HepG2 (cell line): ENCODE measurements around the gene WASHC4. TPM values are rescaled to one million over a fixed set of nuclear protein-coding genes. Genes with fewer than 3 reads are reported as not detected.
A peak's percentile ranks its signal among the peaks of the same experiment; 100 is the strongest.

Experiments
- ATAC-seq: fragments of 200-7000 bp; cut with Tn5 transposase; 3 replicates; pipeline ENCODE4 v1.9.1; 2020; ENCODE audit warnings: mild to moderate bottlenecking, moderate library complexity
- BruUV-seq: library from RNA; stranded (reverse); fragments of 400-500 nt; replicated peaks from 2 replicates; lab custom pipeline; 2021; lab: Mats Ljungman, UMichigan
- CTCF ChIA-PET: fragments of 300-600 bp; formaldehyde crosslinking; extraction: SDS; loops from one replicate; lab custom pipeline; 2021; ENCODE audit warnings: low total read pairs, inconsistent platforms, low intra/inter-chr PET ratio; lab: Yijun Ruan, JAX
- POLR2A ChIA-PET: fragments of 350-600 bp; sonication (Branson Sonifier 250); formaldehyde crosslinking; loops from one replicate; lab custom pipeline; 2020; ENCODE audit warnings: antibody characterized with exemption, inconsistent platforms; lab: Yijun Ruan, JAX
- DNase-seq: peaks from one replicate; pipeline ENCODE4 v3.0.0-alpha.2; 2015; ENCODE audit warnings: low spot score
- FAIRE-seq: peaks from 3 replicates; lab custom pipeline; 2011; peaks lifted over from hg19 to GRCh38; lab: Jason Lieb, UNC
- H2AFZ ChIP-seq: one replicate; pipeline ENCODE4 v1.6.1; 2011; ENCODE audit warnings: low read length, inconsistent platforms
- H3K27ac ChIP-seq: fragments of 300-600 bp; 3 replicates; pipeline ENCODE4 v1.8.0; 2011; ENCODE audit warnings: mixed run types, mild to moderate bottlenecking, mixed read lengths, low read length, inconsistent platforms; ENCODE audit not compliant: insufficient read depth; ENCODE audit errors: extremely low read length
- H3K27me3 ChIP-seq, 2 experiments: fragments of 200-600 bp in 1 of 2; 2 replicates in 1 of 2; 3 replicates in 1 of 2; pipeline versions ENCODE4 v1.6.0 to v1.8.0; 2011; ENCODE audit warnings: low read length in 2 of 2, mild to moderate bottlenecking in 2 of 2, moderate library complexity in 2 of 2, inconsistent platforms in 1 of 2; ENCODE audit not compliant: insufficient read depth in 2 of 2, control insufficient read depth in 1 of 2
- H3K36me3 ChIP-seq, 2 experiments: fragments of 200-600 bp in 1 of 2; replicated peaks in 1 of 2; 2 replicates in 1 of 2; 3 replicates in 1 of 2; pipeline versions ENCODE4 v1.5.1 to v1.8.0; 2011; ENCODE audit warnings: low read length in 2 of 2, inconsistent platforms in 1 of 2; ENCODE audit not compliant: insufficient read depth in 2 of 2, control insufficient read depth in 1 of 2
- H3K4me1 ChIP-seq: 2 replicates; pipeline ENCODE4 v1.5.1; 2012; ENCODE audit warnings: low read length, inconsistent platforms; ENCODE audit not compliant: insufficient read depth
- H3K4me2 ChIP-seq: 2 replicates; pipeline ENCODE4 v1.6.0; 2011; ENCODE audit warnings: low read depth, low read length, inconsistent platforms
- H3K4me3 ChIP-seq, 3 experiments: fragments of 200-600 bp in 1 of 3; sonication (generic), shearing (Covaris generic) in 1 of 3; replicated peaks in 1 of 3; 2 replicates each; pipeline ENCODE4 v1.5.1; 2011 to 2016; ENCODE audit warnings: low read length in 3 of 3, inconsistent platforms in 2 of 3, low read depth in 2 of 3, mild to moderate bottlenecking in 2 of 3, control low read depth in 1 of 3, mixed read lengths in 1 of 3; ENCODE audit not compliant: insufficient read depth in 1 of 3
- H3K79me2 ChIP-seq: one replicate; pipeline ENCODE4 v1.6.1; 2011; ENCODE audit warnings: low read length, inconsistent platforms; ENCODE audit not compliant: insufficient read depth
- H3K9ac ChIP-seq: 2 replicates; pipeline ENCODE4 v1.6.0; 2011; ENCODE audit warnings: mild to moderate bottlenecking, low read depth, low read length, inconsistent platforms; ENCODE audit not compliant: insufficient read depth
- H3K9me3 ChIP-seq: 2 replicates; pipeline ENCODE4 v1.5.1; 2012; ENCODE audit warnings: mild to moderate bottlenecking, low read length
- H4K20me1 ChIP-seq: 2 replicates; pipeline ENCODE4 v1.6.0; 2011; ENCODE audit warnings: inconsistent platforms, mild to moderate bottlenecking, low read length, moderate library complexity; ENCODE audit not compliant: insufficient read depth
- ARHGAP35 ChIP-seq: sonication (generic); formaldehyde crosslinking; IDR thresholded peaks from 2 replicates; pipeline ENCODE4 v1.9.0; 2022; ENCODE audit warnings: mild to moderate bottlenecking, inconsistent platforms, moderate library complexity, missing genetic modification reagents, borderline replicate concordance
- ATF2 ChIP-seq: sonication (generic); formaldehyde crosslinking; IDR thresholded peaks from 2 replicates; pipeline ENCODE4 v1.4.0; 2020; ENCODE audit warnings: missing genetic modification reagents
- DMAP1 ChIP-seq: IDR thresholded peaks from 2 replicates; pipeline ENCODE4 v1.6.1; 2016
- DZIP1 ChIP-seq: sonication (generic); formaldehyde crosslinking; IDR thresholded peaks from 2 replicates; pipeline ENCODE4 v1.5.0; 2020; ENCODE audit warnings: mild to moderate bottlenecking, missing genetic modification reagents
- FOXO1 ChIP-seq: sonication (generic); formaldehyde crosslinking; IDR thresholded peaks from 2 replicates; pipeline ENCODE4 v1.4.0; 2020; ENCODE audit warnings: missing genetic modification reagents
- MLLT10 ChIP-seq: sonication (generic); formaldehyde crosslinking; IDR thresholded peaks from 2 replicates; pipeline ENCODE4 v1.4.0; 2020; ENCODE audit warnings: missing genetic modification reagents
- NFIB ChIP-seq: sonication (generic); formaldehyde crosslinking; IDR thresholded peaks from 2 replicates; pipeline ENCODE4 v1.9.0; 2021; ENCODE audit warnings: missing genetic modification reagents, mild to moderate bottlenecking, borderline replicate concordance
- THAP9 ChIP-seq: sonication (generic); formaldehyde crosslinking; IDR thresholded peaks from 2 replicates; pipeline ENCODE4; 2020; ENCODE audit warnings: missing genetic modification reagents, mild to moderate bottlenecking, borderline replicate concordance
- whole genome bisulfite sequencing: methylation state at CpG from one replicate; pipeline ENCODE4 v1.1.6; 2017; ENCODE audit warnings: low lambda C conversion rate; 5-methylcytosine and 5-hydroxymethylcytosine counted together
- in situ Hi-C: cut with HindIII; loops from 2 replicates; pipeline ENCODE4 v1.10.0; 2017; ENCODE audit warnings: low pct_unique_long_range_greater_than_20kb; ENCODE audit not compliant: extremely low pct_ligation_motif_present
- intact Hi-C: fragments of 100-400 bp; cut with micrococcal nuclease; formaldehyde crosslinking; loops from one replicate; pipeline ENCODE4 v1.10.0; 2022; ENCODE audit not compliant: unreplicated experiment
- polyA plus RNA-seq, 8 experiments: library from polyadenylated mRNA; depleted of rRNA in 3 of 8; stranded (reverse) in 7 of 8; unstranded in 1 of 8; fragments of >200 nt; fragmentation: Illumina TruSeq in 4 of 8; extraction: Trizol in 4 of 8; gene quantifications; 2 replicates each; pipeline versions ENCODE4 v1.2.1 to v1.2.3, GENCODE V29; 2011 to 2016; ENCODE audit warnings: low read depth in 4 of 8, missing spikeins in 1 of 8, mixed read lengths in 1 of 8; ENCODE audit not compliant: insufficient read depth in 1 of 8
- total RNA-seq, 5 experiments: library from RNA; depleted of rRNA; stranded (reverse); fragments of >200 nt; fragmentation: Illumina TruSeq; extraction: Trizol; gene quantifications; 2 replicates each; pipeline ENCODE4 v1.2.3, GENCODE V29; 2016; ENCODE audit warnings: low read depth in 1 of 5
- TF ChIP-seq, protein P1 (sequence below): sonication (generic); formaldehyde crosslinking; IDR thresholded peaks from 2 replicates; pipeline ENCODE4 v1.4.0; 2020; ENCODE audit warnings: missing genetic modification reagents, mild to moderate bottlenecking, borderline replicate concordance

The WASHC4 gene
- total and polyA plus RNA-seq, 2 of the 13 experiments (the other 11 are each of a cell fraction or from before 2014, with no cell fraction given): 21.0 to 36.3 TPM

DNA sequence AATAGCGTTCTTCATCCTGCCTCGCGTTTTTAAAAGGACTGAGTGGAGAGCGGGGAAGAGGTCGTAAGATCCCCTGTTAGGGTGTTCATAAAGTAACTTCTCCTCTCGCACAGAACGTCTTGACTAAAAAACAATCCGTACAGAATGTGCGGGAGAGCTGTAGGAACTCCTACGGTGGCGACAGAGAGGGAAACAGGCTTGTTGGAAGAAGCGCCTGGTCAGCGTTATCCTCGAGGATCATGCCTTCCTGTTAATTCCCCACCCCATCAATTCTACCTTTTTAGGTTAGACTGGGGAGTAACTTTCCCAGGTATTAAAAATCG lies 399 bp upstream of the WASHC4 start (continued):
- TF ChIP-seq ATF2 (CRISPR knock-in tag): no peak

DNA sequence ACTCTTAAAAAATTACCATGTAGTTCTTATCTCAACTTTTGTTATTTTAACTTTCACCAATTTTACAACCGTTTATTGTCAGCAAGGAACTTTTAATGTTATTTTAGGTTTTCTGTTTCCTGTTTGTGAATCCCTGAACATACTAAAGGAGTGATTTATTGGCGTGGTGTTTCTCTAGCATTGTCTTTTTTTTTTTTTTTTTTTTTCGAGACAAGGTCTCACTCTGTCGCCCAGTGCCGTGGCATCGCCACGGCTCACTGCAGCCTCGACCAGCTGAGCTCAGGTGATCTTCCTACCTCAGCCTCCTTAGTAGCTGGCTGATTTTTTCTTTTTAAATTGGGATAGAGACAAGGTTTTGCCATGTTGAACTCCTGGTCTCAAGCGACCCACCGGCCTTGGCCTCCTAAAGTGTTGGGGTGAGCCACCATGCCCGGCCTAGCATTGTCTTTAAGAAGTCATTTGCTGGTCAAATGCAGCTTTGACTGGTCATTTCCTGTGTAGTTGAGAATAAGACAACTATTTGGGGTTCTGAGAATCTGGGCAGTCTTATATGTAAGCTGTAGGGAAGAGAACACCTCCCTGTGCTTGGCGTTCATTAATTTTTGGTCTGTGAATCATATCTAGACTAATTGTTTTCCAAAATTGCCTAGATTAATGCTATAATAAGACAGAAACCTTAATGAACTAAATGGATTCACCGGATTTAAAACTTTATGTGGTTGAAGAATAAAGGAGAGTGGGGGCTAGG lies 2.1 kb downstream of the WASHC4 start:
- in situ Hi-C loops (no loop called here), intact Hi-C loops (no loop called here)
- no peak overlapping the region for H3K27ac ChIP-seq
- no peak for FAIRE-seq
- no peak overlapping the region for H2AFZ ChIP-seq
- no peak for TF ChIP-seq FOXO1 (CRISPR knock-in tag)
- no peak for TF ChIP-seq ARHGAP35 (CRISPR knock-in tag)
- no peak for TF ChIP-seq MLLT10
- TF ChIP-seq, protein P1, sequence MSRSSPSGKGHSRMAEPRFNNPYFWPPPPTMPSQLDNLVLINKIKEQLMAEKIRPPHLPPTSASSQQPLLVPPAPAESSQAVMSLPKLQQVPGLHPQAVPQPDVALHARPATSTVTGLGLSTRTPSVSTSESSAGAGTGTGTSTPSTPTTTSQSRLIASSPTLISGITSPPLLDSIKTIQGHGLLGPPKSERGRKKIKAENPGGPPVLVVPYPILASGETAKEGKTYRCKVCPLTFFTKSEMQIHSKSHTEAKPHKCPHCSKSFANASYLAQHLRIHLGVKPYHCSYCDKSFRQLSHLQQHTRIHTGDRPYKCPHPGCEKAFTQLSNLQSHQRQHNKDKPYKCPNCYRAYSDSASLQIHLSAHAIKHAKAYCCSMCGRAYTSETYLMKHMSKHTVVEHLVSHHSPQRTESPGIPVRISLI (CRISPR knock-in tag): peak; percentile 34; the same call in 1 of the 2 replicates
- no peak for TF ChIP-seq THAP9 (CRISPR knock-in tag)
- no peak for TF ChIP-seq DMAP1 (CRISPR knock-in tag)
- no peak for TF ChIP-seq NFIB (CRISPR knock-in tag)
- no peak for TF ChIP-seq DZIP1 (CRISPR knock-in tag)
- no peak for ATAC-seq
- peak overlapping the region; percentile 41 to 97 (median 93) for H3K4me3 ChIP-seq
- peak overlapping the region; percentile 40 for H3K9ac ChIP-seq
- peaks cover 40% of the 10 kb centered on the region for H3K4me1 ChIP-seq
- BruUV-seq: no TSS peak
- no peaks in the 10 kb centered on the region for H3K9me3 ChIP-seq
- ChIA-PET POLR2A (interaction anchor here (0.6 kb wide), 1 partner anchor 26 kb away, joined by 4 read pairs; no protein-coding TSS in a partner anchor), CTCF (no interaction called here)
- peaks cover 18% of the 10 kb centered on the region; the same call in 1 of the 2 replicates for H4K20me1 ChIP-seq
- DNase-seq: no peak
- H3K36me3 ChIP-seq: peaks cover 0 to 21% of the 10 kb centered on the region in 2 experiments; a peak in 2 of 5 replicates
- WGBS: 78% methylated on average over 13 of the region's 13 CpGs
- H3K79me2 ChIP-seq: peaks cover 50% of the 10 kb centered on the region
- peak overlapping the region; percentile 83 for H3K4me2 ChIP-seq
- H3K27me3 ChIP-seq: no peaks in the 10 kb centered on the region; a peak in 1 of 5 replicates
